Spinal cord (tissue), 10 donors: ENCODE measurements around the gene PRDM15. TPM values are rescaled to one million over a fixed set of nuclear protein-coding genes. Genes with fewer than 3 reads are reported as not detected.

ENCODE experiments used
- DNase-seq, 6 donors: peaks; one replicate each; pipeline versions ENCODE4 v3.0.0 to v3.0.0-alpha.2; 2013 to 2015; ENCODE audit warnings: low spot score in 6 of 6, low read depth in 4 of 6
- H3K27ac ChIP-seq: one replicate; pipeline ENCODE4 v1.5.1; 2013; ENCODE audit warnings: low read depth, low read length, control low read depth
- H3K27me3 ChIP-seq: one replicate; pipeline ENCODE4 v1.6.1; 2013; ENCODE audit warnings: low read length; ENCODE audit not compliant: control insufficient read depth, insufficient read depth
- H3K36me3 ChIP-seq: one replicate; pipeline ENCODE4 v1.6.1; 2013; ENCODE audit warnings: low read length; ENCODE audit not compliant: control insufficient read depth, insufficient read depth
- H3K4me1 ChIP-seq: one replicate; pipeline ENCODE4 v1.6.1; 2013; ENCODE audit warnings: low read length; ENCODE audit not compliant: control insufficient read depth, insufficient read depth
- H3K4me3 ChIP-seq: one replicate; pipeline ENCODE4 v1.5.1; 2013; ENCODE audit warnings: low read depth, low read length, control low read depth
- H3K9me3 ChIP-seq: one replicate; pipeline ENCODE4 v1.6.1; 2013; ENCODE audit warnings: low read length; ENCODE audit not compliant: control insufficient read depth, insufficient read depth
- whole genome bisulfite sequencing: methylation state at CpG from one replicate; pipeline ENCODE4 v1.1.5; 2013; ENCODE audit warnings: missing lambda C conversion rate; ENCODE audit not compliant: insufficient coverage; 5-methylcytosine and 5-hydroxymethylcytosine counted together
- polyA plus RNA-seq, 2 donors: library from polyadenylated mRNA; unstranded; fragments of 120-200 nt; gene quantifications; one replicate each; pipeline ENCODE4 v1.2.1, GENCODE V29; 2013; ENCODE audit not compliant: insufficient read length in 2 of 2
- total RNA-seq, 2 donors: library from RNA; depleted of rRNA in 1 of 2; stranded (reverse); fragments of 120-200 nt in 1 of 2; fragments of >200 nt in 1 of 2; gene quantifications; one replicate each; pipeline versions ENCODE4 v1.2.3 to v1.2.4, GENCODE V29; 2013 to 2014
- donor health status: healthy.

Gene PRDM15
- total and polyA plus RNA-seq, 4 donors = 4.1 to 7.1 (median 6.3) TPM

GRCh38 chr21:41780337-41781049, 98.7 kb downstream of the PRDM15 start:
- H3K9me3 ChIP-seq = no peaks in the 10 kb centered on the region
- H3K27me3 ChIP-seq = peaks cover 28% of the 10 kb centered on the region

GRCh38 chr21:41779659-41780058, 99.5 kb downstream of the PRDM15 start:
- H3K27me3 ChIP-seq = peaks cover 30% of the 10 kb centered on the region
- peaks cover 11% of the 10 kb centered on the region for H3K4me1 ChIP-seq
- WGBS = 41% methylated on average over 5 of the region's 5 CpGs
- H3K9me3 ChIP-seq = no peaks in the 10 kb centered on the region
- no peak overlapping the region for H3K27ac ChIP-seq
- no peak overlapping the region for H3K4me3 ChIP-seq
- DNase-seq = no peak
- no peaks in the 10 kb centered on the region for H3K36me3 ChIP-seq

More at GRCh38 chr21:41780337-41781049, 98.7 kb downstream of the PRDM15 start:
- Histone ChIP-seq H3K4me3 (no peak overlapping the region), H3K27ac (no peak overlapping the region), H3K36me3 (no peaks in the 10 kb centered on the region), H3K4me1 (peaks cover 11% of the 10 kb centered on the region)
- 91% methylated on average over 1 of the region's 1 CpG for WGBS
- no peak for DNase-seq

GRCh38 chr21:41778930-41779600, 100.1 kb downstream of the PRDM15 start:
- WGBS = 34% methylated on average over 3 of the region's 16 CpGs
- H3K4me3 ChIP-seq = no peak overlapping the region

GRCh38 chr21:41777951-41778815, 101.0 kb downstream of the PRDM15 start:
- Histone ChIP-seq H3K4me1 (peaks cover 8% of the 10 kb centered on the region), H3K27ac (no peak overlapping the region), H3K4me3 (no peak overlapping the region), H3K36me3 (no peaks in the 10 kb centered on the region), H3K9me3 (no peaks in the 10 kb centered on the region), H3K27me3 (peaks cover 30% of the 10 kb centered on the region)
- 13% methylated on average over 38 of the region's 45 CpGs for WGBS
- peak in 5 of 6 donors; percentile 63 to 95 (median 72) for DNase-seq

More at GRCh38 chr21:41778930-41779600, 100.1 kb downstream of the PRDM15 start:
- Histone ChIP-seq H3K27ac (no peak overlapping the region), H3K36me3 (no peaks in the 10 kb centered on the region), H3K4me1 (peaks cover 11% of the 10 kb centered on the region), H3K9me3 (no peaks in the 10 kb centered on the region), H3K27me3 (peaks cover 30% of the 10 kb centered on the region)
- no peak for DNase-seq

GRCh38 chr21:41776778-41777177, 102.4 kb downstream of the PRDM15 start:
- WGBS = 100% methylated on average over 3 of the region's 4 CpGs
- Histone ChIP-seq H3K27ac (no peak overlapping the region), H3K9me3 (no peaks in the 10 kb centered on the region), H3K4me1 (peaks cover 8% of the 10 kb centered on the region), H3K36me3 (no peaks in the 10 kb centered on the region), H3K27me3 (peaks cover 41% of the 10 kb centered on the region), H3K4me3 (no peak overlapping the region)
- no peak for DNase-seq

GRCh38 chr21:41775149-41775472, 104.0 kb downstream of the PRDM15 start:
- H3K4me1 ChIP-seq = peaks cover 8% of the 10 kb centered on the region
- no peak overlapping the region for H3K27ac ChIP-seq
- H3K27me3 ChIP-seq = peaks cover 50% of the 10 kb centered on the region
- no peaks in the 10 kb centered on the region for H3K9me3 ChIP-seq
- no peaks in the 10 kb centered on the region for H3K36me3 ChIP-seq
- H3K4me3 ChIP-seq = no peak overlapping the region
- 86% methylated on average over 3 of the region's 3 CpGs for WGBS
- DNase-seq = no peak

- WGBS = 67% methylated on average over 4 of the region's 10 CpGs
- Histone ChIP-seq H3K4me1 (peaks cover 8% of the 10 kb centered on the region), H3K9me3 (no peaks in the 10 kb centered on the region), H3K27ac (no peak overlapping the region), H3K4me3 (no peak overlapping the region), H3K27me3 (peaks cover 50% of the 10 kb centered on the region), H3K36me3 (no peaks in the 10 kb centered on the region)
- DNase-seq = no peak
These were observed 104.5 kb downstream of the PRDM15 start for GRCh38 chr21:41774467-41775148.

- WGBS = 56% methylated on average over 15 of the region's 16 CpGs
- peaks cover 56% of the 10 kb centered on the region for H3K27me3 ChIP-seq
These were observed 106.6 kb downstream of the PRDM15 start for GRCh38 chr21:41772351-41773080.

GRCh38 chr21:41771625-41771945, 107.6 kb downstream of the PRDM15 start:
- WGBS = 83% methylated on average over 7 of the region's 7 CpGs
- Histone ChIP-seq H3K36me3 (no peaks in the 10 kb centered on the region), H3K27ac (no peak overlapping the region), H3K27me3 (peaks cover 65% of the 10 kb centered on the region), H3K9me3 (no peaks in the 10 kb centered on the region), H3K4me1 (peaks cover 10% of the 10 kb centered on the region), H3K4me3 (no peak overlapping the region)
- no peak for DNase-seq

More at GRCh38 chr21:41772351-41773080, 106.6 kb downstream of the PRDM15 start:
- Histone ChIP-seq H3K4me1 (peaks cover 10% of the 10 kb centered on the region), H3K4me3 (no peak overlapping the region), H3K9me3 (no peaks in the 10 kb centered on the region), H3K27ac (no peak overlapping the region), H3K36me3 (no peaks in the 10 kb centered on the region)
- DNase-seq = no peak
